Hepatocyte (in vitro differentiated cells): ENCODE measurements around the gene HLA-DQA2.

Source experiments
- EZH2 ChIP-seq: fragments of 200-600 bp; sonication (generic); IDR thresholded peaks from 2 replicates; pipeline ENCODE4 v1.6.1; 2016; ENCODE audit warnings: antibody characterized with exemption, mild to moderate bottlenecking, borderline replicate concordance
- EZH2phosphoT487 ChIP-seq: fragments of 200-600 bp; sonication (generic); IDR thresholded peaks from one replicate; pipeline ENCODE4 v1.6.1; 2018; ENCODE audit warnings: antibody characterized with exemption, mild to moderate bottlenecking, low read depth, moderate library complexity; ENCODE audit not compliant: unreplicated experiment, severe bottlenecking
- TF ChIP-seq, protein P1 (sequence below): fragments of 200-600 bp; sonication (generic); IDR thresholded peaks from 2 replicates; pipeline ENCODE4 v1.5.1; 2016; ENCODE audit warnings: antibody characterized with exemption, mild to moderate bottlenecking; ENCODE audit not compliant: poor library complexity

DNA sequence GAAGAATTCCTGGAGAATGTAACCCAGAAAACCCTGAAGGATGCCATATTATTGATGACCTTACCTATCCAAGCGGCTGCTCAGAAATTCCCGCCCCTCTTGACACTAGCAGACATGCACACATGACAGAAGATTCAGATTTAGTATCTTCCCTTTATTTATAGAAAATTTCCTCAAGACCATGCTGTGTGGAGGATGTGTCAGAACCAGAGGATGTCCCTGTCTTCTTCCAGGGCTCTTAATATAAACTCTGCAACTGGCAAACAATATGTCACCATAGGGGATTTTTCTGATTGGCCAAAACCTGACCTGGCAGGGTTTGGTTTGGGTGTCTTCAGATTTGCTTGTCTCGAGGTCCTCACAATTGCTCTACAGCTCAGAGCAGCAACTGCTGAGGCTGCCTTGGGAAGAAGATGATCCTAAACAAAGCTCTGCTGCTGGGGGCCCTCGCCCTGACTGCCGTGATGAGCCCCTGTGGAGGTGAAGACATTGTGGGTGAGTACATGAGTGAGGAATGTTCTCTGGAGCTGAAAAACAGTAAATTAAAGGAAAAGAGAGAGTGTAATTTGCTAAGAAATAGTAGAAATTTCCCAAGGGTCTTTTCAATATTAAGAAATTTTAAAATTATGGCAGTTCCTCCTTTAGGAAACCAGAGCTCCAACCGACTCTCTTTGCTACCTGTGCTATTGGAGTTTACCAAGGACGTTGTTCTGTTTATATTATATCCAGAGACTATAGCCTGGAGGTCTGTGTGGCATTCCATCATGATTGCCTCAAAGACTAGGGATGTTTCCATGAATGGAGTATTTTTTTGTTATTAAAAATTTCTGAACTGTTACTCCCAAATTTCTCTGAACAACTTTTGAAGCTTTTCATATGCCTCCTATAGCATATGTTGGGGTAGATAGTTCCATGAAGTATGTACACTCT is at the start of gene HLA-DQA2:
- TF ChIP-seq, protein P1, sequence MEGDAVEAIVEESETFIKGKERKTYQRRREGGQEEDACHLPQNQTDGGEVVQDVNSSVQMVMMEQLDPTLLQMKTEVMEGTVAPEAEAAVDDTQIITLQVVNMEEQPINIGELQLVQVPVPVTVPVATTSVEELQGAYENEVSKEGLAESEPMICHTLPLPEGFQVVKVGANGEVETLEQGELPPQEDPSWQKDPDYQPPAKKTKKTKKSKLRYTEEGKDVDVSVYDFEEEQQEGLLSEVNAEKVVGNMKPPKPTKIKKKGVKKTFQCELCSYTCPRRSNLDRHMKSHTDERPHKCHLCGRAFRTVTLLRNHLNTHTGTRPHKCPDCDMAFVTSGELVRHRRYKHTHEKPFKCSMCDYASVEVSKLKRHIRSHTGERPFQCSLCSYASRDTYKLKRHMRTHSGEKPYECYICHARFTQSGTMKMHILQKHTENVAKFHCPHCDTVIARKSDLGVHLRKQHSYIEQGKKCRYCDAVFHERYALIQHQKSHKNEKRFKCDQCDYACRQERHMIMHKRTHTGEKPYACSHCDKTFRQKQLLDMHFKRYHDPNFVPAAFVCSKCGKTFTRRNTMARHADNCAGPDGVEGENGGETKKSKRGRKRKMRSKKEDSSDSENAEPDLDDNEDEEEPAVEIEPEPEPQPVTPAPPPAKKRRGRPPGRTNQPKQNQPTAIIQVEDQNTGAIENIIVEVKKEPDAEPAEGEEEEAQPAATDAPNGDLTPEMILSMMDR, result no peak
- TF ChIP-seq EZH2 (no peak), EZH2phosphoT487 (no peak)
